Activated CD4-positive, alpha-beta T cell treated with anti-CD3 and anti-CD28 coated beads for 24 hours (primary cell): ENCODE results near the gene MAOB.
"Not testable (repeated sequence)": the region's sequence is repeated elsewhere in the genome, so short reads cannot be mapped to it uniquely, and the experiment has no call there.

Experiments
- DNase-seq, 2 donors: peaks; one replicate each; pipeline ENCODE4 v3.0.0-alpha.2; 2020; ENCODE audit warnings: low read depth in 2 of 2

The MAOB gene

GRCh38 chrX:43753637-43754036 is 128.6 kb downstream of the MAOB start:
- DNase-seq = no peak

- peak; percentile 1 to 11 for DNase-seq
These were observed 132.0 kb downstream of the MAOB start for GRCh38 chrX:43750248-43750676.

- DNase-seq = no peak
These were observed 134.8 kb downstream of the MAOB start for GRCh38 chrX:43747476-43747875.

GRCh38 chrX:43745938-43746721 is 136.1 kb downstream of the MAOB start:
- no peak for DNase-seq

- no peak for DNase-seq
These were observed 138.0 kb downstream of the MAOB start for GRCh38 chrX:43744284-43744683.

- DNase-seq = no peak
These were observed 139.0 kb downstream of the MAOB start for GRCh38 chrX:43743100-43743822.

- DNase-seq = no peak
These were observed 140.2 kb downstream of the MAOB start for GRCh38 chrX:43741843-43742573.

- DNase-seq = no peak
These were observed 146.3 kb downstream of the MAOB start for GRCh38 chrX:43735957-43736356.

- no peak for DNase-seq
These were observed 146.7 kb downstream of the MAOB start for GRCh38 chrX:43735534-43735933.

- DNase-seq = no peak
These were observed 147.8 kb downstream of the MAOB start for GRCh38 chrX:43734444-43734843.

GRCh38 chrX:43733699-43734098 is 148.6 kb downstream of the MAOB start:
- no peak for DNase-seq

GRCh38 chrX:43731086-43731485 is 151.2 kb downstream of the MAOB start:
- DNase-seq = no peak

- DNase-seq = no peak
These were observed 153.3 kb downstream of the MAOB start for GRCh38 chrX:43728966-43729365.

- DNase-seq = no peak
These were observed 154.2 kb downstream of the MAOB start for GRCh38 chrX:43728002-43728401.

GRCh38 chrX:43727254-43727653 is 155.0 kb downstream of the MAOB start:
- DNase-seq = not testable (repeated sequence)

- not testable (repeated sequence) for DNase-seq
These were observed 157.0 kb downstream of the MAOB start for GRCh38 chrX:43725227-43725626.

- no peak for DNase-seq
These were observed 161.3 kb downstream of the MAOB start for GRCh38 chrX:43720961-43721360.

GRCh38 chrX:43720082-43720481 is 162.2 kb downstream of the MAOB start:
- DNase-seq = no peak

GRCh38 chrX:43718956-43719355 is 163.3 kb downstream of the MAOB start:
- no peak for DNase-seq

GRCh38 chrX:43718546-43718945 is 163.7 kb downstream of the MAOB start:
- no peak for DNase-seq

- no peak for DNase-seq
These were observed 164.2 kb downstream of the MAOB start for GRCh38 chrX:43718081-43718480.

GRCh38 chrX:43717161-43717560 is 165.1 kb downstream of the MAOB start:
- DNase-seq = no peak

GRCh38 chrX:43716696-43717095 is 165.6 kb downstream of the MAOB start:
- no peak for DNase-seq
